ENCODE measurements around the gene OPN4.

Gene OPN4

DNA sequence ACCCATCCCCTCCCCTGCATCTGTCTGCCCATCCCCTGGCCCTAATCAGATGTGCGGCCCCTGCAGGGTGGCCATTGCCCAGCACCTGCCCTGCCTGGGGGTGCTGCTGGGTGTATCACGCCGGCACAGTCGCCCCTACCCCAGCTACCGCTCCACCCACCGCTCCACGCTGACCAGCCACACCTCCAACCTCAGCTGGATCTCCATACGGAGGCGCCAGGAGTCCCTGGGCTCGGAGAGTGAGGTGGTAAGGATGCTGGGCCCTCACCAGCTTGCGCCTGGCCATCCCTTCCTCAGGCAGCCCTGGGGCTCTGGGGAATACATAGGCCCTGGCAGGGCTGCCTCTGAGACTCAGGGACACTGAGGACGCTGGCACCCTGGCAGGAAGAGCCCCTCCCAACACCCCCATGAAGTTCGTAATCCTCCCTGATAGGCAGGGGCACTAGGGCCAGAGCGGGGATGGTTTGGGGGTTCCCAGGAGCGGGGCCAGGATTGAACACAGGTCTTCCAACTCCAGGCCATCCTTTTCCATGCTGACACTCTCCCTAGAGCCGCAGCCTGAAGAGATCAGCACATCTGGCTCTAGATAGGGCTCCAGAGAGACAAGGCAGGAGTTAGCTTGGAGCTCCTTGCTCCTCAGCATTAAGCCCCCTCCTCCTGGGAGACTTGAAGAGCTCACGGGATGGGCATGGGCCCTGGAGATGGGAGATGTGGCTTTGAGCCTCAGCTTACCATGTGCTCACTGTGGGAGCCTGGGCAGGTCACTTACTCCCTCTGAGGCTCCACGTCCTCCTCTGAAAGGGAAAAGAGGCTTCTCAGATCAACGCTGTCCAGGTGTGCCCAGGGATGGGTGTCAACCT, 8.1 kb downstream of the OPN4 start:
- no peak for DNase-seq

DNA sequence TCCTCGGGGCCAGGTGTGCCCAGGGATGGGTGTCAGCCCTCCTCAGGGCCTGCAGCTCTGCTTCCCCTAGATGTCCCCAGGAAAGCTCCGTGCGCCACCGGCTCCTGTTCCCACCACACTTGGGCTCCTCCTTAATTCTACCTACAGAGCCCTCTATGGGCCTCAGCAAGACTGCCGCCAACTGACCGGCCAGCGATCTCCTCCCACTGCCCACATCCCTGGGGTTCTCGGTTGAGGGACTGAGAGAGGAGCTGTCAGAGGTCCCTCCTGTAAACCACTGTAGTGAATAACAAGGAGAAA, 8.6 kb downstream of the OPN4 start:
- DNase-seq = no peak

DNA sequence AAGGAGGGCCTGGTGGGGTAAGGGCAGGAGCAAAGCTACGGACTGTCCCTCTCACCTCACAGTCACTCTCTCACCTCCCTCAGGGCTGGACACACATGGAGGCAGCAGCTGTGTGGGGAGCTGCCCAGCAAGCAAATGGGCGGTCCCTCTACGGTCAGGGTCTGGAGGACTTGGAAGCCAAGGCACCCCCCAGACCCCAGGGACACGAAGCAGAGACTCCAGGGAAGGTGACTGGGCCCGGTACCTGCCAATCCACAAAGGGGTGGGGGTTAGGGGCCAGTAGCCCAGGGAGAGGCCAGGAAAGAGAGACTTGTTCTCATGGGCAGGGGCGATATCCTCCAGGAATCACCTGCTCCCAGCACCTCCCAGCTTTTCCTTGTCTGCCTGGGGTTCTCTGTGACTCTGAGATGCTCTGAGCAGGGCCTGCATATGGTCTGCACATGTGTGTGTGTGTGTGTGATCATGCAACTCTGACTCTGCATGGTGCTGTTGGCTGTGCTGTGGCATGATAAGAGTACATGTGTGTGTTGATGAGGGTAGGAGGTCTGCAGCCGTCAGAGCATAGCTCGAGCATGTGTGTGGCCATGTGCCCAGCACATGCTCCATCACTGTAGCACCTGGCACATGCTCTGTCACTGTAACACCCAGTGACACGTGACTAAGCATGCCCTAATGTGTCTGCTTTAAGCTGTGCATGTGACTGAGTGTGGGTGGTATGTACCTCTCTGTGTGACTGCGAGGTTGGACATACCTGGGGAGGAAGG, 9.4 kb downstream of the OPN4 start:
- no peak for DNase-seq

DNA sequence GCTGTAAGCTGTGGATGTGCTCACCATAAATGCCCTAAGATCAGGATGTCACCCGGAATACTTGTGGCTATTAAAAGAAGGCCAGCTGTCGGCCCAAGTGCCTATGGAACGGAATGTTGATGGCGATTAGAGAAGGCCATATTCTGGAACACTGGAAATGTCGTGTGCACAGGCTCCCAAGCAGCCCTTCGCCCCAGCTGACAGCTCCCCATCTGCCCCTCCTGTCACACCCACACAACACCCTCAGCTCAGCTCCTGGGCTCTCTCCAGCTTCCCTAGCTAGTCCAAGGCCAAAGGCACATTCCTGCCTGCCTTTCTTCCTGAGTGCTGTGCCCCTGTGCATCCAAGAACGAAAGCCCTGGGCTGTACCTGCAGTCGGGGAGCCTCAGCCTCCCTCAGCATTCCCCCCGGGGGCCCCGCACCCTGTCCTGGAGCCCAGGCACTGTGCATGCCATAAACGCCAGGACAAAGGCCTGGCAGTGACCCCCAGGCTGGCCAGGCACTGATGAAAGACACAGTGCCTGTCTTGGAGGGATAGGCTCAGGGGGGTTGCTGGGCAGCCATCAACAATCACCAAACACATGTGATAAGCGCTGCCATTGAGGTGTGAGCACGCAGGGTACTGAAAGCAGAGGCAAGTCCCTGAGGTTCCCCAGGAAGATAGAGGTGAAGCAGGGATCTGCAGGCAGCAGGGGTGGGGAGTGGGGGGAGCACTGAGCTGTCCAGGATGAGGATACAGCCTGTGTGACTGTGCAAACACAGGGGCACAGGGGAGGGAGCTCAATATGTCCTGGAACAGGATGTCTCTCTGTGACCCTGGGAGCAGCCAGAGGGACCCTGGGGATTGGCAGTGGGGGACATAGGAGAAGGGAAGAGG, 10.2 kb downstream of the OPN4 start:
- DNase-seq = no peak

DNA sequence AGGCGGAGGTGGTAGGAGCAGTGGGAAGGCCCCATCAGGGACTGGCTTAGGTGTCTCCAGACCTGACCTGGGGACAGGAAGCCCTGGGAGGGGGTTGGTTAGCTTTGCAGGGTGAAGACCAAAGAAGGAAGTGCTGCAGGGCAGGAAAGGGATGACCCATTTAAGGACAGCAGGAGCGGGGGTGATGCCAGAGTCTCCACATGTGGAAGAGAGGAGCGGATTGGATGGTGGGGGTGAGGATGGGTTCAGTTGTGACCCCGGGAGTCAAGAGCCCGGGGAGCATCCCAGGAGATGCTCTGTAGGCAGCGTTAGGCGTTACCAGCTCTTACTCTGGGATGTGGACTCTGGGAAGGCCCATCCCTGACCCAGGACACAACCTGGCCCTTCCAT, 10.9 kb downstream of the OPN4 start:
- no peak for DNase-seq

DNA sequence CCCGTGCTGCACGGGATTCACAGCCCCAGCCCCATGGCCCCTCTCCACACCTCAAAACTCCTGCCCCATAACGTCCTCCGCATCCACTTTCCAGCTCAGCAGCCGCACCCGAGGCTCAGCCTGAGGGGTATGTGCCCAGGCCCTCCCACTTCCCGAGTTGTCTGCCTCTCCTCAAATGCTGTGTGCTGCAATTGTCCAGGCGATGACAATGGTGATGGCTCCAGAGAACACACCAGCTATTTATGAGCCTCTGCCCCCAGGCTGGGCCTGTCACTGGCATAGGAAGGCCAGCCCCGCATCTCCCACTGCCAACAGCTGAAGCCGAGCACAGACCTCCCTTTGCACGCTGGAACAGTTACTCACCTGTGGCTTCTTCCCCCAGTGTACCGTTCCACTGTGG, 11.5 kb downstream of the OPN4 start:
- DNase-seq = no peak

DNA sequence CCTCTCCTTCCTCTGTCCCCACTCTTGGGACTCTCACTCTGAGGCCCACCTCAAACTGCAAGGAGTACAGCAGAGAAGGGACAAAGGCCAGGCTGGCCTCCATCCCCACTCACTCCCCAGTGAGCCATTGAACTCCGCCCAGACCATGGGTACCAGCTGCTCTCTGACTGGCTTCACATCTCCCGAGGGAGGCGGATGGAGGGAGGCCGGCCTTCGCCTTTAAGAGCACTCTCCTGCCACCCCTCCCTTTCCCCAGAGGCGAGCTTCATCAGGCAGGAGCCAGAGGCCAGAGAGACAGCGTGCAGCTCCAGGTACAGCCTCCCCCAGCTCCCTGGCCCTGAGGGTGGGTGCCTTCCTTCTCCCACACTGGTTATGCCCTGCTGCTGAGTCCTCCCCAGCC, 12.2 kb downstream of the OPN4 start:
- no peak for DNase-seq

DNA sequence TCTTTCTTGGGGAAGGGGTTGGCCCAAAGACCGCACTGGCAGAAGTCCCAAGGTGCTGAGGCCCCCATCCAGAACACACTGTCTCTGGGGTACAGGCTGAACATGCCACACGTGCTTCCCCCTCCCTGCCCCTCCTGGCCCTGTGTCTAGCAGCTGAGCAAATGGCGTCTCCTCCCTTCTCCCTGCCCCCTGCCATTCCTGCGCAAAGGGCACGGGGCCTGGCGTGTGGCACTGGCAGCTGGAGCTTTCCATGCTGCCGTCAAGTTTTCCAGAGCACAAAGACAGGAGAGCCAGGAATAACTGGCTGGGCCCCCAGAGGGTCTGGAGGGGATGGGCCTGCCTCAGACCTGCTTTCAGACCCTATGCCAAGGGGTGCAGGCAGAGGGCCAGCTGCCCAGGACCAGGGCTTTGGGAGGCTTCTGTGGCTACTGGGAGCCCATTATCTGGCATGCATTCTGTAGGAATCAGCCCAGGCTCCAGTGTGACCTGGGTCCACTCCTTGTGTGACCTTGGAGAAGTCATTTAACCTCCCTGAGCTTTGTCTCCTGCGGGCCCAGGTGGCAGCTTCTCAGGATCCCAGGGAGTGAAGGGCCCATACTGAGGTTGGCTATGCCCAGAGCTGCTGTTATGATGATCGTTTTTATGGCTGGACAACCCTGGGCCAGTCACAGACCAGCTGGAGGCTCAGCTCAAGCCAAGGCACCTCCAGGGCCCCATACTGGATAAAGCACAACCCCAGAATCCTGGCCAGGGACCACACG, 13.3 kb downstream of the OPN4 start:
- no peak for DNase-seq

DNA sequence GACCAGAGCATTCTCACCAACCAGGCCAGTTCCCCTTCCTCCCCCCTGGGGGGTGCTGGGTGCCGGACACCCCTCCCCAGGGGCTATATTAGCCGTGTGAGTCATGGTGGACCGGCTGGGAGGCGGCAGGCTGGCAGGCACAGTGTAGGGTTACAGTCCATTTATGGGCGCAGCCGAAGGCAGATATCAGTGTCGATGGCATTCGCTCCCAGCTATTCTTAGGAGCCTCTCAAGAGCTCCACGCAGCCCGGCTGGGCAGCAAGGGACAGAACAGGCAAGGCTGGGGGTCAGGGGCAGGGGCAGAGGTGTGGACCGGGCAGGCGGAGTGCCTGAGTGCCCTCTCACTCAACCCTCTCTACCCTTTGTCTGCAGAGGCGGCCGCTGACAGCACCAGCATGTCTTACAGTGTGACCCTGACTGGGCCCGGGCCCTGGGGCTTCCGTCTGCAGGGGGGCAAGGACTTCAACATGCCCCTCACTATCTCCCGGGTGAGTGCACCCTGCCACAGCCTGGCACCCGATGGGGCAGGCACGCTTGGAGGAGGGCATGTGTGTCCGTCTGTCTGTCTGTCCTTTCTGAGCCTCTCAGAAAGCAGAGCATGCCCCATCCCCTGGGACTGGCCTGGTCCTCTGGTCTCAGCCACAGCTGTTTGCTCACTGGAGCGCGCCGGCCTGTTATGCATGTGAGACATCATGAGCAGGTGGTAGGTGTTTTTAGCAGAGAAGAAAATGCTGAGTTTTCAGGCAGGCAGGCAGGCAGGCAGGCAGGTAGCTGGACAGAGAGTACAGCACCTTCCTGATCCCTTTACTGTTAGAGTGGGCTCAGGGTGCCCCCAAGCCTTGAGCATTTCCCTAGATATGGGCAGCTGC, 14.2 kb downstream of the OPN4 start, which contains the start of gene LDB3:
Gene LDB3, plus strand, starts transcription at position 215 of the 869 bp plus-strand sequence. Its CDS starts 181 bp downstream, at position 396.
- DNase-seq = no peak

DNA sequence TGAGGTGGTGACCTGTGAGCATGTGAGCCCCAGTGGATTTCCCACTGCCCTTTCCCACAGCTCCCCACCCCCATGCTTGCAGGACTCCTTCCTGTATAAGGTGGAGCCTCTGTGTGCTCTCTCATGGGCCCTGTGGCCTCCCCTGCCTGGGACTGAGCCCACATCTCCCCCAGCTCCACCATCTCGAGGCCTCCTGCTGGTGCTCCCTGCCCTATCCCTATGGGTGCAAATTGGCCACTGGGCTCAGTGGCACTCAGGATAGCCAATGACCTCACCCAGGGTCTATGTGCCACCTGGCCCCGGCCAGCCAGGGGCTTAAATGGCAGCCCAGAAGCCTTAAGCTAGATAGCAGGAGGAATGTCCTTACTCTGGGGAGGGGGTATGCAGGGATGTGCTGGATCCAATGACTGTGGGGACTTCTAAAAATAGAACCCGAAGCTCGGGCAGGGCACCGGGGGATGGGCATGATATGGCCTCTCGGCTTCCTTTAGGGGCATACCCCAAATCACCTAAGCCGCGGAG, 16.0 kb downstream of the OPN4 start:
- DNase-seq = no peak

DNA sequence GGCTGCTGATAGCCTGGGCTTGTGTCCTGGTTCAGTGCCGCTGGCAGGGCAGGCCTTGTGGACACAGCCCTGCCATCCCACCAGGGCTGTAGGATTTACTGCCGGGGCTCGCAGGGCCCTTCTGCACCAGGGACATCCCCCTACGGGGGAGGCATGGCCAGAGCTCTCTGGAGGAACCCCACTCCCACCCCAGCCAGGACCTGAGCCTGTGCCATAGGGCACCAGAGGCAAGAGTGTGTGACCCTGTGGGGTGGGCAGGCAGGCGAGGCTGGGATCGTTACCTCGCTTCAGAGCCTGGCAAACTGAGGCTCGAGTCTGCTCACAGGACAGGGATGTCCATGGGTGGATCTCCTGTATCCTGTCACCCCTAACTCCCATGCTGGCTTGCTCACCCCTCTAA, 16.5 kb downstream of the OPN4 start:
- DNase-seq = no peak

DNA sequence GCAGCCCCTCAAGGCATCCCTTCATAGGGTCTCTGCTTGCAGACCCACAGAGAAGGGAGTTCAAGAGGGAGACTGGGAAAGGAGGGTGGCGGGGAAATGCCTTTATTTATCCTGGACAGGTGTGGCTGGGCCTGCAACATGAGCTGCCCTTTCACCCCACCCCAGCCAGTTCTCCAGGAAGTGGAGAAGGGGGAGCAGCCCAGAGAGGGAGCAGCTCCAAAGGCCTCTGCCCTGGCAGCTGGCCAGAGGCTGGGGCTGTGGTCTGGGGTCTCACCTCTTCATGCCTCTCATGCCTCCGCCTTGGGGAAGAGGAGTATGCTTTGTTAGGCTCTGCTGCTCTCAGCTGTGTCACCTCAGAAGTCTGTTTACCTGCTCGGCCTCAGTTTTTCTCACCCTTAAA, 17.1 kb downstream of the OPN4 start:
- DNase-seq = no peak

DNA sequence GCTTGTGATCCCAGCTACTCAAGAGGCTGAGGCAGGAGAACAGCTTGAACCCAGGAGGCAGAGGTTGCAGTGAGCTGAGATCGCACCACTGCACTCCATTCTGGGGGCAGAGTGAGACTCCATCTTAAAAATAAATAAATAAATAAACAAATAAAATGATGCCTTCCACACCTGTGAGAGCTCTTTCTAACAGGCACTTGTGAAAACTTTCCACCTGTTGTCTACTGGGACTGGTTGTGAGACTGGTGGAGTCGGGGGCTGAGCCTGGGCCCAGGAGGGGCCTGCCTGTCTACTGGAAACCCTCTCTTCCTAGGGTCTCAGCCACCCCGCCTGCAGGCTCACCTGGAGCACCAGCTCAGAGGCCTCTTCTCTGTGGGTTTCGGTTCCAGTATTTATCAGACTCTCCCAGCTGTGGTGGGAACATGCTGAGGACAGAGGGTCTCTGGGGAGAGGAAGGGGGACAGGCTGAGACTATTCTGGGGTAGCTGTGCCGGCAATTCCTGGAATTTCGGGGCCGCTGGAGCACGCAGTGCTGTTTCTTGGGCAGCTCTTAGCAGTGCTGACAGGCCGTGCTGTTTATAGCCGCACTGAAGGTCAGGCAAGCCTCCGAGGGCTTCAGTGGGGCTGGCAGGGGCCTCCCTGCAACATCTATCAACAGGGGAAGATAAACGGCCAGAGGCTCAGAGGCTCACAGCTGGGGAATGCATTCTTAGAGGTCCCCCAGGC, 17.8 kb downstream of the OPN4 start:
- DNase-seq = no peak

DNA sequence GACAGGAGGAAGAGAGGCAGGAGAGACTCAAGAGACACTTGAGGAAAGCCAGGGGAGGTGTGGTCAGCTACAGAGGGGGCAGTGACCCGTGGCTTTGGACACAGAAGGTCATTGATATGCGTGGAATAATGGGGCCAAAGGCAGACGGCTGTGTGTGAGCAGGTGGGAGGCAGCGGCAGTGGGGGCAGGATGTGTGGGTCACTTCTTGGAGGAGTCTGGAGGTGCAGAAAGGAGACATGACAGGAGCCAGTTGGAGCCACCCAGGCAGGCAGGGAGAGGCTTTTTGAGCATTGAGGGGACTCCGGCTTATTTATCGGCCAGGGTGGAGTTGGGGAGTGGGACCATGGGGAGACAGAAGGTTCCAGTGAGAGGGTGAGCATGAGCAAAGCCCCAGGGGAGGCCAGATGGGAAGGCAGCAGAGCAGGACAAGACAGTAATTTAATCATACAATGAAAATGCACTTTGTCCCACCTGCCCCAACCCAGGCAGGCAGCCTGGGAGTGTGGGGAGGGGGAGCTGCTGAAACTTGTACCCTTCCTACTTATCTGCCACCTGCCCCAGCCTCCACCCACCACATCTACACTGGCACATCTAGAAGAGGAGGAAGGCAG, 19.0 kb downstream of the OPN4 start:
- no peak for DNase-seq

DNA sequence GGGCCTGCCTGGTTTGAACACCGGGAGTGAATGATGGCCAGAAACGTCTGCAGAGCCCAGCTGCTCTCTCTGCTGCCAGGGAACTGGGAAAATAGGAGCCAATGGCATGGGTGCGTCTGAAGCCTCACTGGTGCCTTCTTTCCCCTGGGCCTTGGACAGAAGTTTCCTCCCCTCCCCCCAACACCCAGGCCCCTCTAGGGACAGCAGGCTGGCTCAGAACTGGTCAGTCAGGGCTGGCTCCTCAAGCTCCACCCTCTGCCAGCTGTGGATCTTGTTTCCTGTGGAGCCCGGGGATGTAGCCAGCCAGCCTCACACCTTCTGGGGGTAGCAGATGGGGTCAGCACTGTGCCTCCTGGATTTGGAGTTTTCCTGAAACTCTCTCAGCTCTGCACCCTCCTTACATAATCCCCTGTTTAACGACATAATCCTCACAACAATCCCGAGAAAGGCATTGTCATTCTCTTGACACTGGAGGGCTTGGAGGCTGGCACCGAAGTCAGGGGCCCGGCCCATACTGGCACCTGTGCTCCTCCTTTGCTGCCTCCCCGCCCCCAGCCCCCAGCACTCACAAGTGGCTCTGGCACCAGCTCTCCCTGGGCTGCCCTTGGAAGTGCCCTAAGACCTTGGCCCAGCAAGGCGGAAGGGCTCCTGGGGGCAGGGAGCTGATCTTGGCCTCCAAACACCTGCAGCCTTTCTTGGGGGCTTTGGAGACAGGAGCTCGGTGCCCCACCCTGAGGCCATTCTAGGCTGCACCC, 19.7 kb downstream of the OPN4 start:
- no peak for DNase-seq

DNA sequence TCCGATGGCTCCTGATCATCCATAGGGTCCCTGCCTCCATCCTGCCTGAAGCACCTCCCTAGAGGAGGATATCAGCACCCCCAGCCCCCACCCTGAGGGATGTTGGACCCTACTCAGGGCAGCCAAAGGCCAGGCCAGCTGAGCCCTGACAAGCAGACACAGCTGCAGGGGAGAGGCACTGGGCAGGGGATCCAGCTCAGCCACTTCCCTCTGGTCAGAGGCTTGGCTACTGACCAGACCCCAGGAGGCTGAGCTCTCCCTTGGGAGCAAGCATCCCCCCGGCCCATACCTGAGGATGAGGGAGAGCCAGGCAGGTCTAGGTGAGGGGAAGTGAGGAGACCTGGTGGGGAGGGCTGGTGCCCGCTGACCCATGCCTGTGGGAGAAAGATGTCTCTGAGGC, 20.6 kb downstream of the OPN4 start:
- no peak for DNase-seq

DNA sequence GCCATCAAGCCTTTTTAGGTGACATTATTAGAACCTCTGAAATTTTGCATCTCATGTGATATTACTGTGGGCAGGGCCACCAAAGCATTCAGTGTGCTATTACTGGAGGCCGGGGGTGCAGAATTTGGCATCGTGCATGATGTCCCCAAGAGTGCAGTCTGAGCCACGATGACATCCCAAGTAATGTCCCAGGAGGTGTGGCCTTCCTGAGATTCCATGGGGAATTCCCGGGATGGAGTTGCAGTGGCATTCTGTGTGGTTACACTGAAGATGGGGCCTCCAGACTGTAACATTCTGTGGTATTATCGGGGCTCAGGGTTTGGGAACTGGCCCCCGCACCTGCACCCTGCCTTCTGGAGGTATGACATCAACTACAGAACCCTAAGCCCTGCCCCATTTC, 23.0 kb downstream of the OPN4 start:
- DNase-seq = no peak

DNA sequence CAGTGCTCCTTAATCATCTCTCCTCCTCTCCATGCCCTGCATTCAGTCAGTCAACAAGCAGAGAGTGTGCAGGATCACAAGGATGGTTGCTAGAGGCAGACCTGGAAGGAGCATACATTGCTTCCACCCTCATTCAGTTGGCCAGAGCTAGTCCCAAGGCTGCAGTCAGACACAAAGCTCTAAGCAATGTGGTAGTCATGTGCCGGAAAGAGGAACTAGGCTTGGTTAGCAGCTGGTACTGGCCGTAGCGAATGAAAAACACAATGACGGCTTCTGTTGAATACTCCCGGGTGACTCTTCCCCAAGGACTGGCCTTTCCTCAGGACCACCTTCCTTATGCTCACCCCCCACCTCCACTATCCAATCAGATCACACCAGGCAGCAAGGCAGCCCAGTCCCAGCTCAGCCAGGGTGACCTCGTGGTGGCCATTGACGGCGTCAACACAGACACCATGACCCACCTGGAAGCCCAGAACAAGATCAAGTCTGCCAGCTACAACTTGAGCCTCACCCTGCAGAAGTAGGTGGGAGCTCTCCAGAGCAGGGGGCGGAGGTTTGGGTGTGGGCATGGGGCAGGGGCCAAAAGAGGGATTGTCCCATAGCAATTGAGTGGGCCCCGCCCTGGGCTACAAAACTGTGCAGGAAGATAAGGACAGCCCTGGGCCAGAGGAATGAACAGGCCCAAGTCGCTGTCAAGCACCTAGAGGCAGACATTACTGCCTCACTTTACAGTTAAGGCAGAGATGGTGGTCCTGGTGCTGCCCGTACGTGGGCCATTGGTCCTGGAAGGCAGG, 24.8 kb downstream of the OPN4 start:
- DNase-seq = peak; percentile 69 to 83 (median 76)
